Caco-2 (cell line): Measurements from ENCODE around the gene B4GALNT2. TPM values are rescaled to one million over a fixed set of nuclear protein-coding genes. Genes with fewer than 3 reads are reported as not detected.

Experiments used
- BruUV-seq: library from RNA; stranded (reverse); fragments of 400-500 nt; replicated peaks from 2 replicates; lab custom pipeline; 2021; lab: Mats Ljungman, UMichigan
- CTCF ChIA-PET: fragments of 300-600 bp; sonication (Branson Sonifier 250); formaldehyde crosslinking; loops from one replicate; lab custom pipeline; 2022; ENCODE audit warnings: antibody characterized with exemption; lab: Charles Lee
- POLR2A ChIA-PET: fragments of 300-600 bp; sonication (Branson Sonifier 250); formaldehyde crosslinking; loops from one replicate; lab custom pipeline; 2022; ENCODE audit warnings: antibody characterized with exemption; lab: Charles Lee
- DNase-seq, 2 experiments: peaks; one replicate each; pipeline versions ENCODE4 v3.0.0 to v3.0.0-alpha.2; 2020 to 2022
- H3K27me3 ChIP-seq: replicated peaks from 2 replicates; pipeline ENCODE4 v1.6.0; 2011; ENCODE audit warnings: low read length; ENCODE audit not compliant: control insufficient read depth, insufficient read depth
- H3K36me3 ChIP-seq: 2 replicates; pipeline ENCODE4 v1.5.1; 2011; ENCODE audit warnings: low read length; ENCODE audit not compliant: control insufficient read depth, insufficient read depth
- H3K4me1 ChIP-seq: fragments of 250-450 bp; sonication (Bioruptor Pico); 2 replicates; pipeline ENCODE4 v1.5.1; 2020; ENCODE audit warnings: mild to moderate bottlenecking
- H3K4me3 ChIP-seq: 2 replicates; pipeline ENCODE4 v1.5.1; 2011; ENCODE audit warnings: low read depth, mild to moderate bottlenecking, control low read depth, low read length
- H3K9me3 ChIP-seq: fragments of 250-450 bp; sonication (Bioruptor Pico); 2 replicates; pipeline ENCODE4 v1.5.1; 2020; ENCODE audit warnings: mild to moderate bottlenecking, moderate library complexity
- H3K27ac Mint-ChIP-seq: one replicate; pipeline ENCODE4 v1.8.0; 2022; ENCODE audit warnings: mixed read lengths; ENCODE audit not compliant: unreplicated experiment
- H3K27me3 Mint-ChIP-seq: one replicate; pipeline ENCODE4 v1.8.0; 2022; ENCODE audit warnings: mixed read lengths; ENCODE audit not compliant: insufficient read depth, unreplicated experiment
- H3K36me3 Mint-ChIP-seq: one replicate; pipeline ENCODE4 v1.8.0; 2022; ENCODE audit warnings: mild to moderate bottlenecking, mixed read lengths; ENCODE audit not compliant: insufficient read depth, unreplicated experiment
- H3K4me1 Mint-ChIP-seq: one replicate; pipeline ENCODE4 v1.8.0; 2022; ENCODE audit warnings: low read depth, mixed read lengths; ENCODE audit not compliant: unreplicated experiment
- H3K4me3 Mint-ChIP-seq: one replicate; pipeline ENCODE4 v1.8.0; 2022; ENCODE audit warnings: mild to moderate bottlenecking, moderate library complexity, mixed read lengths; ENCODE audit not compliant: unreplicated experiment
- H3K9me3 Mint-ChIP-seq: one replicate; pipeline ENCODE4 v1.8.0; 2022; ENCODE audit warnings: mixed read lengths; ENCODE audit not compliant: unreplicated experiment
- intact Hi-C: fragments of 100-400 bp; cut with micrococcal nuclease; formaldehyde crosslinking; loops from one replicate; pipeline ENCODE4 v1.10.0; 2022; ENCODE audit not compliant: unreplicated experiment
- total RNA-seq: library from RNA; stranded (reverse); gene quantifications from 2 replicates; pipeline ENCODE4 v1.2.3, GENCODE V29; 2022
- TF ChIP-seq, protein P1 (sequence below), 2 experiments: fragments of 200-600 bp in 1 of 2; IDR thresholded peaks; 1 replicate in 1 of 2; 2 replicates in 1 of 2; pipeline versions ENCODE4 v1.5.1 to v1.8.0; 2011 to 2022; ENCODE audit warnings: antibody characterized with exemption in 1 of 2, control low read depth in 1 of 2, inconsistent platforms in 1 of 2, low read depth in 1 of 2, low read length in 1 of 2, mild to moderate bottlenecking in 1 of 2, moderate library complexity in 1 of 2; ENCODE audit not compliant: insufficient read depth in 1 of 2, severe bottlenecking in 1 of 2, unreplicated experiment in 1 of 2

B4GALNT2 gene
- total RNA-seq, 1 experiment from 2014 or later, result 1.3 TPM

DNA sequence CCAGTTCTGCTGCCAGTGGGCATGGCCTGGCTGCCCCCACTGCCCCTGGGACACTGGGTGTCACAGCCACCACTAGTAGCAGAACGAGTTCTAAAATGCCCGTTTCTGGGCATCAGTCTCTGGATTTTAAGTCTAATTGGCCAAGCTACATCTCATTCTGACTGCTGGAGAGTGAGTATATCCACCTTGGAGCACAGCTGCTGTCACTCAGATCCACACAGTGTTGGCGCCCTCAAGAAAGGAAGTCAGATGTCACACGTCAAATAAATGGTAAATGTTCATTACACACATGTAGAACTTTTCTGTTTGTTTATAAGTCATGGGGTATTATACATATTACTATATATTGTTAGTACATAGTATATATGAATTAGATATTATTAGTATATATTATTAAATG, 58.4 kb downstream of the B4GALNT2 start:
- Mint-ChIP-seq H3K27ac (no peak overlapping the region), H3K36me3 (peaks cover 18% of the 10 kb centered on the region)

DNA sequence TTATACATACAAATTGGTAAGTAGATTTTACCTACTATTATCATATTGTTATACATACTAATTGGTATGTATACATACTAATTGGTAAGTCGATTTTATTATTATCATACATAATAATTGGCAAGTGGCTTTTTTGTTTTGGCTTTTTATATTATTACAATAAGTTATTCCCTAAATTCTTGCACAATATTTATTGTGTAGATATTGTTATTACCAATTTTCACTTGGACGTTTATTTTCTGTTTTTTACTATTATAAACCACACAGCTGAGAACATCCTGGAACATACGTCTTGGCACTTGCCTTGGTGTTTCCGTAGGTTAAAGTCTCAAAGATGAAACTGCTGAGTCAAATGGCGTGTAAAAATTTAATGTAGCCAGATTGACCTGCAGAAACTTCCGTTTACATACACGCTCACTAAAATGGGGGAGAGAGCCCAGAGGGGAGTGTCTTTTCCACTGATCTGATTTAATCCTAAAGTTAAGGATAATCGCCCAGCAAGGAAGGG, 58.9 kb downstream of the B4GALNT2 start:
- H3K9me3 Mint-ChIP-seq, result peaks cover 2% of the 10 kb centered on the region
- H3K4me1 Mint-ChIP-seq, result peaks cover 9% of the 10 kb centered on the region
- H3K27me3 ChIP-seq, result no peaks in the 10 kb centered on the region
- H3K27me3 Mint-ChIP-seq, result no peaks in the 10 kb centered on the region
- no peaks in the 10 kb centered on the region for H3K36me3 ChIP-seq
- H3K4me1 ChIP-seq, result no peaks in the 10 kb centered on the region
- ChIA-PET CTCF (interaction anchor here (0.6 to 2.4 kb wide), 14 partner anchors 11 to 400 kb away, joined by 3 to 16 read pairs (median 4); partner anchors contain the start of genes ATP5MC1 and SNF8), POLR2A (interaction anchor here (1.0 to 1.4 kb wide), 2 partner anchors 13 to 195 kb away, joined by 3 to 4 read pairs; partner anchors contain the start of gene IGF2BP1)
- TSS peak; percentile 82 for BruUV-seq
- peak overlapping the region; percentile 95 for H3K27ac Mint-ChIP-seq
- TF ChIP-seq, protein P1, sequence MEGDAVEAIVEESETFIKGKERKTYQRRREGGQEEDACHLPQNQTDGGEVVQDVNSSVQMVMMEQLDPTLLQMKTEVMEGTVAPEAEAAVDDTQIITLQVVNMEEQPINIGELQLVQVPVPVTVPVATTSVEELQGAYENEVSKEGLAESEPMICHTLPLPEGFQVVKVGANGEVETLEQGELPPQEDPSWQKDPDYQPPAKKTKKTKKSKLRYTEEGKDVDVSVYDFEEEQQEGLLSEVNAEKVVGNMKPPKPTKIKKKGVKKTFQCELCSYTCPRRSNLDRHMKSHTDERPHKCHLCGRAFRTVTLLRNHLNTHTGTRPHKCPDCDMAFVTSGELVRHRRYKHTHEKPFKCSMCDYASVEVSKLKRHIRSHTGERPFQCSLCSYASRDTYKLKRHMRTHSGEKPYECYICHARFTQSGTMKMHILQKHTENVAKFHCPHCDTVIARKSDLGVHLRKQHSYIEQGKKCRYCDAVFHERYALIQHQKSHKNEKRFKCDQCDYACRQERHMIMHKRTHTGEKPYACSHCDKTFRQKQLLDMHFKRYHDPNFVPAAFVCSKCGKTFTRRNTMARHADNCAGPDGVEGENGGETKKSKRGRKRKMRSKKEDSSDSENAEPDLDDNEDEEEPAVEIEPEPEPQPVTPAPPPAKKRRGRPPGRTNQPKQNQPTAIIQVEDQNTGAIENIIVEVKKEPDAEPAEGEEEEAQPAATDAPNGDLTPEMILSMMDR (IDR thresholded peaks at IDR 0.05; ENCODE audit: insufficient read depth in 1 of 2, low read depth in 1 of 2, low read length in 1 of 2, severe bottlenecking in 1 of 2, unreplicated experiment in 1 of 2), result no peak
- intact Hi-C loops, result loop anchor here (5.0 to 10.0 kb wide), 4 partner anchors 59 to 299 kb away; partner anchors contain the start of genes ATP5MC1 and B4GALNT2
- peaks cover 18% of the 10 kb centered on the region for H3K36me3 Mint-ChIP-seq
- DNase-seq, result no peak
- H3K4me3 ChIP-seq, result peak overlapping the region; percentile 72
- H3K9me3 ChIP-seq, result peaks cover 5% of the 10 kb centered on the region; the same call in 1 of the 2 replicates
- peak overlapping the region; percentile 73 for H3K4me3 Mint-ChIP-seq

More for the DNA sequence above, 58.4 kb downstream of the B4GALNT2 start:
- DNase-seq, result no peak
- ChIA-PET CTCF (interaction anchor here (0.7 to 2.4 kb wide), 5 partner anchors 40 to 299 kb away, joined by 3 to 16 read pairs (median 4); partner anchors contain the start of gene ATP5MC1), POLR2A (no interaction called here)
- no peaks in the 10 kb centered on the region for H3K27me3 Mint-ChIP-seq
- peak overlapping the region; percentile 55 for H3K4me3 Mint-ChIP-seq
- Histone ChIP-seq H3K27me3 (no peaks in the 10 kb centered on the region), H3K4me1 (no peaks in the 10 kb centered on the region), H3K4me3 (peak overlapping the region; percentile 1; the same call in 1 of the 2 replicates), H3K36me3 (no peaks in the 10 kb centered on the region), H3K9me3 (peaks cover 11% of the 10 kb centered on the region)
- peaks cover 8% of the 10 kb centered on the region for H3K9me3 Mint-ChIP-seq
- H3K4me1 Mint-ChIP-seq, result peaks cover 7% of the 10 kb centered on the region
- TF ChIP-seq, protein P1 (IDR thresholded peaks at IDR 0.05; ENCODE audit: insufficient read depth in 1 of 2, low read depth in 1 of 2, low read length in 1 of 2, severe bottlenecking in 1 of 2, unreplicated experiment in 1 of 2), result no peak
- intact Hi-C loops, result loop anchor here (5.0 to 10.0 kb wide), 4 partner anchors 59 to 299 kb away; partner anchors contain the start of genes ATP5MC1 and B4GALNT2
- no TSS peak for BruUV-seq

DNA sequence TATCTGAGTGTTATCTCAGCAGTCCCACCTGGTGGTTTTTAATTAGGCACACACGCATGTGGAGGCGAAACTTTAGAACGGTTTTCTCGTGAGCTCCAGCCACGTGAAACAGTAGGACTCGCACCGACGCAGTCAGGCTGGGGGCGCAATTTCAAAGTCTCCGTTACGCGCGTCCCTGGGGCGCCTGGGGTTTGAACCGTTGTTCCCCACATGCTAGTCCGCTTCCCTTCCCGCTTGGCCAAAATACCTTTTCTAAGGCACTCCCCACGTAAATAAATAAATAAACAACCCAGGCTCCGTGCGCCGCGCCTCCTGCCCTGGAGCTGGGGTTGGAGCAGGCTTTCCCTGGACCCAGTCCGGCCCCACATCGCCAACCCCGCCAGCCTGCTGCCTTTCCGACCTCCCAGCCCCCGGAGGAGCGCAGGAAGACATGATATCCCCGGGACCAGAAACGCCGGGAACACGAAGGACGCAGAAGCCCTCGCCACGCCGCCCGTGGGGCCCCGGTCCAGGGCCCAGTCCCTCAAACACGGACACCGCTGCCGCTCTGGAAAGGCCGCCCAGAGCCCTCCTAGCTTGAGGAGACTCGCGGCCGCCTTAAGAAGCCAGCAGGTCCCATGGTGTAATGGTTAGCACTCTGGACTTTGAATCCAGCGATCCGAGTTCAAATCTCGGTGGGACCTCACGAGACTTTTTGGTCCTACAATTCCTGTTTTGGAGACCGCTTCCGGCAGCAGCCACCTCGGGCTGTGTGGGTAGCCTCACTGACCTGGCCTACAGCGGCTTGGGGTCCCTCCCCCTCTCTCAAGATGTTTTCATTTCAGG, 59.6 kb downstream of the B4GALNT2 start:
- TSS peak; percentile 85 for BruUV-seq
- Mint-ChIP-seq H3K27ac (peak overlapping the region; percentile 95), H3K4me3 (peak overlapping the region; percentile 73), H3K4me1 (peaks cover 14% of the 10 kb centered on the region), H3K36me3 (peaks cover 18% of the 10 kb centered on the region), H3K9me3 (no peaks in the 10 kb centered on the region), H3K27me3 (no peaks in the 10 kb centered on the region)
- Histone ChIP-seq H3K4me3 (peak overlapping the region; percentile 72), H3K36me3 (no peaks in the 10 kb centered on the region), H3K9me3 (0 out of 2 replicates have a peak, but pooled peaks cover 2% of the 10 kb centered on the region), H3K4me1 (no peaks in the 10 kb centered on the region; the same call in 1 of the 2 replicates), H3K27me3 (no peaks in the 10 kb centered on the region)
- intact Hi-C loops, result loop anchor here (1.0 to 10.0 kb wide), 7 partner anchors 31 to 300 kb away; partner anchors contain the start of genes ATP5MC1, B4GALNT2 and IGF2BP1
- CTCF ChIA-PET, result interaction anchor here (0.6 to 2.4 kb wide), 21 partner anchors 9 to 1122 kb away, joined by 3 to 16 read pairs (median 4); partner anchors contain the start of genes ATP5MC1 and SNF8
- TF ChIP-seq, protein P1 (IDR thresholded peaks at IDR 0.05; ENCODE audit: insufficient read depth in 1 of 2, low read depth in 1 of 2, low read length in 1 of 2, severe bottlenecking in 1 of 2, unreplicated experiment in 1 of 2), result peak; percentile 44 to 69
- POLR2A ChIA-PET, result interaction anchor here (0.7 to 1.4 kb wide), 4 partner anchors 14 to 300 kb away, joined by 3 to 9 read pairs (median 6); partner anchors contain the start of genes ATP5MC1 and IGF2BP1
- DNase-seq, result peak; percentile 92 to 99
